ENCODE data around the gene MZB1. TPM values are rescaled to one million over a fixed set of nuclear protein-coding genes. Genes with fewer than 3 reads are reported as not detected.
A peak's percentile ranks its signal among the peaks of the same experiment; 100 is the strongest.

MZB1 gene
- total and polyA plus RNA-seq, 2 of the 13 experiments (the other 11 are each of a cell fraction or from before 2014, with no cell fraction given) = 0.31 to 0.40 TPM

DNA sequence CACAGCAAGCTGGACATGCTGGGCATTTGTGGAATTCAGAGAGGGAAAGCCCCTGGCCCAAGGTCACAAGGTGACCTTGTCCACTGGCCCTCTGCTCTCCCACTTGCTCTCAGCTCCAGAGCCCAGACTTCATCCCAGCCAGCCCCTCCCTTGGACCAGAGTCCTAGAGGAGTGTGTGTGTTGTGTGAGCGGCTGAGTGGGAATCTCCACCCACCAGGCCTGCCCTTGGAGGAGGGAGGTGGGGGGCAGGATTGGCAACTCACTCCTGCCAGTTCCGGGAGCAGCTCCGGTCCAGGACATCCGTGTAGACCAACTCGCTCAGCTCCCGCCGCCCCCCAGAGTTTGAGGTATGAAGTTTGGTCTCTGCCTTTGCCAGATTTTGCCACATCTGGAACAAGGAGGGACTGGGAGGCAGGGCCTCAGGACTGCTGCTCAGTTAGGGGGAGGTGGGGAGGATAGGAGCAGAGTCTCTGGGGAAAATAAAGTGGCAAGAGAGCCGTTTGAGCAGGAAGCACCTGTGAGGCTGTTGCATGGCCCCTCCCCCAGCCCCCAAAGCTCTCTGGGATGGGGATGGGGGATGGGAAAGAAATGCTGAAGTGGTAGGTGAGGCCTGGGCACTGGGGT, 1.4 kb downstream of the MZB1 start (continued):
- TF ChIP-seq STAG1 (CRISPR knock-in tag; IDR thresholded peaks at IDR 0.05) (no peak), HDAC2 (CRISPR knock-in tag; IDR thresholded peaks at IDR 0.05) (peak; percentile 65; the same call in 1 of the 2 replicates), ZNF678 (CRISPR knock-in tag; IDR thresholded peaks at IDR 0.05) (no peak), RCOR2 (CRISPR knock-in tag; IDR thresholded peaks at IDR 0.05) (no peak), ARNT (IDR thresholded peaks at IDR 0.05) (no peak), FOXJ3 (CRISPR knock-in tag; IDR thresholded peaks at IDR 0.05; ENCODE audit: borderline replicate concordance) (no peak), ZNF552 (CRISPR knock-in tag; IDR thresholded peaks at IDR 0.05; ENCODE audit: borderline replicate concordance) (no peak), ZNF335 (CRISPR knock-in tag; IDR thresholded peaks at IDR 0.05) (no peak), ZNF274 (CRISPR knock-in tag; IDR thresholded peaks at IDR 0.05) (no peak), TCF7 (IDR thresholded peaks at IDR 0.05; ENCODE audit: low read depth) (no peak), RFX1 (IDR thresholded peaks at IDR 0.05) (no peak)
- TF ChIP-seq, protein P1, sequence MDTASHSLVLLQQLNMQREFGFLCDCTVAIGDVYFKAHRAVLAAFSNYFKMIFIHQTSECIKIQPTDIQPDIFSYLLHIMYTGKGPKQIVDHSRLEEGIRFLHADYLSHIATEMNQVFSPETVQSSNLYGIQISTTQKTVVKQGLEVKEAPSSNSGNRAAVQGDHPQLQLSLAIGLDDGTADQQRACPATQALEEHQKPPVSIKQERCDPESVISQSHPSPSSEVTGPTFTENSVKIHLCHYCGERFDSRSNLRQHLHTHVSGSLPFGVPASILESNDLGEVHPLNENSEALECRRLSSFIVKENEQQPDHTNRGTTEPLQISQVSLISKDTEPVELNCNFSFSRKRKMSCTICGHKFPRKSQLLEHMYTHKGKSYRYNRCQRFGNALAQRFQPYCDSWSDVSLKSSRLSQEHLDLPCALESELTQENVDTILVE (CRISPR knock-in tag; IDR thresholded peaks at IDR 0.05) = no peak
- TF ChIP-seq, protein P2, sequence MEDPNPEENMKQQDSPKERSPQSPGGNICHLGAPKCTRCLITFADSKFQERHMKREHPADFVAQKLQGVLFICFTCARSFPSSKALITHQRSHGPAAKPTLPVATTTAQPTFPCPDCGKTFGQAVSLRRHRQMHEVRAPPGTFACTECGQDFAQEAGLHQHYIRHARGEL (CRISPR knock-in tag; IDR thresholded peaks at IDR 0.05) = no peak
- TF ChIP-seq, protein P3, sequence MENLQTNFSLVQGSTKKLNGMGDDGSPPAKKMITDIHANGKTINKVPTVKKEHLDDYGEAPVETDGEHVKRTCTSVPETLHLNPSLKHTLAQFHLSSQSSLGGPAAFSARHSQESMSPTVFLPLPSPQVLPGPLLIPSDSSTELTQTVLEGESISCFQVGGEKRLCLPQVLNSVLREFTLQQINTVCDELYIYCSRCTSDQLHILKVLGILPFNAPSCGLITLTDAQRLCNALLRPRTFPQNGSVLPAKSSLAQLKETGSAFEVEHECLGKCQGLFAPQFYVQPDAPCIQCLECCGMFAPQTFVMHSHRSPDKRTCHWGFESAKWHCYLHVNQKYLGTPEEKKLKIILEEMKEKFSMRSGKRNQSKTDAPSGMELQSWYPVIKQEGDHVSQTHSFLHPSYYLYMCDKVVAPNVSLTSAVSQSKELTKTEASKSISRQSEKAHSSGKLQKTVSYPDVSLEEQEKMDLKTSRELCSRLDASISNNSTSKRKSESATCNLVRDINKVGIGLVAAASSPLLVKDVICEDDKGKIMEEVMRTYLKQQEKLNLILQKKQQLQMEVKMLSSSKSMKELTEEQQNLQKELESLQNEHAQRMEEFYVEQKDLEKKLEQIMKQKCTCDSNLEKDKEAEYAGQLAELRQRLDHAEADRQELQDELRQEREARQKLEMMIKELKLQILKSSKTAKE (CRISPR knock-in tag; IDR thresholded peaks at IDR 0.05; ENCODE audit: borderline replicate concordance) = 0 out of 2 replicates have a peak, but pooled peaks have one; percentile 55
- TF ChIP-seq, protein P4, sequence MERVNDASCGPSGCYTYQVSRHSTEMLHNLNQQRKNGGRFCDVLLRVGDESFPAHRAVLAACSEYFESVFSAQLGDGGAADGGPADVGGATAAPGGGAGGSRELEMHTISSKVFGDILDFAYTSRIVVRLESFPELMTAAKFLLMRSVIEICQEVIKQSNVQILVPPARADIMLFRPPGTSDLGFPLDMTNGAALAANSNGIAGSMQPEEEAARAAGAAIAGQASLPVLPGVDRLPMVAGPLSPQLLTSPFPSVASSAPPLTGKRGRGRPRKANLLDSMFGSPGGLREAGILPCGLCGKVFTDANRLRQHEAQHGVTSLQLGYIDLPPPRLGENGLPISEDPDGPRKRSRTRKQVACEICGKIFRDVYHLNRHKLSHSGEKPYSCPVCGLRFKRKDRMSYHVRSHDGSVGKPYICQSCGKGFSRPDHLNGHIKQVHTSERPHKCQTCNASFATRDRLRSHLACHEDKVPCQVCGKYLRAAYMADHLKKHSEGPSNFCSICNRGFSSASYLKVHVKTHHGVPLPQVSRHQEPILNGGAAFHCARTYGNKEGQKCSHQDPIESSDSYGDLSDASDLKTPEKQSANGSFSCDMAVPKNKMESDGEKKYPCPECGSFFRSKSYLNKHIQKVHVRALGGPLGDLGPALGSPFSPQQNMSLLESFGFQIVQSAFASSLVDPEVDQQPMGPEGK (CRISPR knock-in tag; IDR thresholded peaks at IDR 0.05) = peak; percentile 83
- TF ChIP-seq, protein P5, sequence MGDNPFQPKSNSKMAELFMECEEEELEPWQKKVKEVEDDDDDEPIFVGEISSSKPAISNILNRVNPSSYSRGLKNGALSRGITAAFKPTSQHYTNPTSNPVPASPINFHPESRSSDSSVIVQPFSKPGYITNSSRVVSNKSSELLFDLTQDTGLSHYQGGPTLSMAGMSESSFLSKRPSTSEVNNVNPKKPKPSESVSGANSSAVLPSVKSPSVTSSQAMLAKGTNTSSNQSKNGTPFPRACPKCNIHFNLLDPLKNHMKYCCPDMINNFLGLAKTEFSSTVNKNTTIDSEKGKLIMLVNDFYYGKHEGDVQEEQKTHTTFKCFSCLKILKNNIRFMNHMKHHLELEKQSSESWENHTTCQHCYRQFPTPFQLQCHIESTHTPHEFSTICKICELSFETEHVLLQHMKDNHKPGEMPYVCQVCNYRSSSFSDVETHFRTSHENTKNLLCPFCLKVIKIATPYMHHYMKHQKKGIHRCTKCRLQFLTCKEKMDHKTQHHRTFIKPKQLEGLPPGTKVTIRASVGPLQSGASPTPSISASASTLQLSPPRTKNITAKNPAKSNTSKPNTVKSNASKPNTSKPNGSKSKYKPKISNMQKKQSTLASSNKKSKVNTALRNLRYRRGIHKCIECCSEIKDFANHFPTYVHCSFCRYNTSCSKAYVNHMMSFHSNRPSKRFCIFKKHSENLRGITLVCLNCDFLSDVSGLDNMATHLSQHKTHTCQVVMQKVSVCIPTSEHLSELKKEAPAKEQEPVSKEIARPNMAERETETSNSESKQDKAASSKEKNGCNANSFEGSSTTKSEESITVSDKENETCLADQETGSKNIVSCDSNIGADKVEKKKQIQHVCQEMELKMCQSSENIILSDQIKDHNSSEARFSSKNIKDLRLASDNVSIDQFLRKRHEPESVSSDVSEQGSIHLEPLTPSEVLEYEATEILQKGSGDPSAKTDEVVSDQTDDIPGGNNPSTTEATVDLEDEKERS (CRISPR knock-in tag; IDR thresholded peaks at IDR 0.05) = no peak
- TF ChIP-seq, protein P6, sequence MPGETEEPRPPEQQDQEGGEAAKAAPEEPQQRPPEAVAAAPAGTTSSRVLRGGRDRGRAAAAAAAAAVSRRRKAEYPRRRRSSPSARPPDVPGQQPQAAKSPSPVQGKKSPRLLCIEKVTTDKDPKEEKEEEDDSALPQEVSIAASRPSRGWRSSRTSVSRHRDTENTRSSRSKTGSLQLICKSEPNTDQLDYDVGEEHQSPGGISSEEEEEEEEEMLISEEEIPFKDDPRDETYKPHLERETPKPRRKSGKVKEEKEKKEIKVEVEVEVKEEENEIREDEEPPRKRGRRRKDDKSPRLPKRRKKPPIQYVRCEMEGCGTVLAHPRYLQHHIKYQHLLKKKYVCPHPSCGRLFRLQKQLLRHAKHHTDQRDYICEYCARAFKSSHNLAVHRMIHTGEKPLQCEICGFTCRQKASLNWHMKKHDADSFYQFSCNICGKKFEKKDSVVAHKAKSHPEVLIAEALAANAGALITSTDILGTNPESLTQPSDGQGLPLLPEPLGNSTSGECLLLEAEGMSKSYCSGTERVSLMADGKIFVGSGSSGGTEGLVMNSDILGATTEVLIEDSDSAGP (CRISPR knock-in tag; IDR thresholded peaks at IDR 0.05; ENCODE audit: borderline replicate concordance) = peak; percentile 70
- TF ChIP-seq, protein P7, sequence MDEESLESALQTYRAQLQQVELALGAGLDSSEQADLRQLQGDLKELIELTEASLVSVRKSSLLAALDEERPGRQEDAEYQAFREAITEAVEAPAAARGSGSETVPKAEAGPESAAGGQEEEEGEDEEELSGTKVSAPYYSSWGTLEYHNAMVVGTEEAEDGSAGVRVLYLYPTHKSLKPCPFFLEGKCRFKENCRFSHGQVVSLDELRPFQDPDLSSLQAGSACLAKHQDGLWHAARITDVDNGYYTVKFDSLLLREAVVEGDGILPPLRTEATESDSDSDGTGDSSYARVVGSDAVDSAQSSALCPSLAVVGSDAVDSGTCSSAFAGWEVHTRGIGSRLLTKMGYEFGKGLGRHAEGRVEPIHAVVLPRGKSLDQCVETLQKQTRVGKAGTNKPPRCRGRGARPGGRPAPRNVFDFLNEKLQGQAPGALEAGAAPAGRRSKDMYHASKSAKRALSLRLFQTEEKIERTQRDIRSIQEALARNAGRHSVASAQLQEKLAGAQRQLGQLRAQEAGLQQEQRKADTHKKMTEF (CRISPR knock-in tag; IDR thresholded peaks at IDR 0.05) = no peak
